SHP77 treated with DMSO at 0.1 percent for 48 hours (cell line): ENCODE results near the gene ZNF606.

ENCODE experiments used
- DNase-seq: peaks from one replicate; lab custom pipeline; 2025; lab: John Stamatoyannopoulos, UW

ZNF606 gene

DNA sequence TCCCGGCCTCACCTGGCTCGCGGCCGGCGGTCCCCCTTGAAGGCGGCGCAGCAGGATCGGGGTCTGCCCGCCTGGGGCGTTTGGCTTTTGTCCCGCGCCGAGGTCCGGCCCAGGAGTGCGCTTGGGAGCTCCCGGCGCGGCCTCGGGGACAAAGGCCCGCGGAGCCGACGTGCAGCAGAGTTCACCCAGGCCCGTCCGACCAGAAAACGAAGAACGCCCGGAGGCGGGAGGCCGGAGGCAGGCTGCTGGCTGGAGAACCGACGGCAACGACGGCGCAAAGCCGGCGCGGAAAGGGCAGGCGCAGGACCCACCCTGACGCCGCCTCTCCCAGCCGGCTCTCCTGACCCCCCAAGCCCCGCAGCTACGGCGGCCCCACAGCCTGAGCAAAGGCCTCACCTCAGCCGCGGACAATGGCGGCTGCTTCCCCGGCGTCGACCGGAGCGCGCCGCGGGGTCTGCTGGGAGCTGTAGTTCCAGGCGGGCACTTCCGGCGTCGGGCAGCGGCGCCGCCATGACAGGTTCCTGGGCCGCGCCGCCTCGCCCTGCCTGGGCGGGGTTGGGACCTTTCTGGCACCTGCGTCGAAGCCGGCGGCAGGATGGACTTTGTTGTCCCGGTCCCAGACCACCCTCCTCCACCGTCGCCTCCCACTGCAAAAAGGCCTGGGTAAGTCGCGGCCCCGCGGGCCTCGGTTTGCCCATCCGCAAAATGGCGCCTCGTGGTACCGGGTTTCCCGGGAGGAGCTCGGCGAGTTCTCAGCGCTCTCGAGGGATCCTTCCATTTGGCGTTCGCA, at the start of gene ZNF606:
Gene ZNF606, minus strand, starts transcription at position 437 of the 790 bp plus-strand sequence. CDS start 1,501 bp downstream, outside the sequence.
- peak; percentile 60 for DNase-seq

GRCh38 chr19:58052256-58052655, 49.6 kb upstream of the ZNF606 start:
- no peak for DNase-seq

GRCh38 chr19:58047672-58048071, 45.1 kb upstream of the ZNF606 start:
- DNase-seq: no peak

- no peak for DNase-seq
Measured at GRCh38 chr19:58046856-58047255, 44.2 kb upstream of the ZNF606 start.

DNA sequence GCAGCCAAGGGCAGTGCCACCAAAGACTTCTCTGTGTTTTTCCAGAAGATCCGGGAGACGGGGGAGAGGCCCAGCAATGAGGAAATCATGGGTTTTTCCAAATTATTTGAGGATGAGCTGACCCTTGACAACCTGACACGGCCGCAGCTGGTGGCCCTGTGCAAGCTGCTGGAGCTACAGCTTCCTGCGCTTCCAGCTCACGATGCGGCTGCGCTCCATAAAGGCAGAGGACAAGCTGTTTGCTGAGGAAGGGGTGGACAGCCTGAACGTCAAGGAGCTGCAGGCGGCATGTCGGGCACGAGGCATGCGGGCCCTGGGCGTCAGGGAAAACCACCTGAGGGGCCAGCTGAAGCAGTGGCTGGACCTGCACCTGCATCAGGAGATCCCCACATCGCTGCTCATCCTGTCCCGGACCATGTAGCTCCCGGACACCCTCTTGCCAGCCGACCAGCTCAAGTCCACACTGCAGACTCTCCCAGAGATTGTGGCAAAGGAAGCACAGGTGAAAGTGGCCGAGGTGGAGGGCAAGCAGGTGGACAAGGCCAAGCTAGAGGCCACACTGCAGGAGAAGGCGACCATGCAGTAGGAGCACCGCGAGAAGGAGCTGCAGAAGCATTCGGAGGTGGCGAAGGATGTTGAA, 42.9 kb upstream of the ZNF606 start:
- DNase-seq: no peak

GRCh38 chr19:58044886-58045285, 42.3 kb upstream of the ZNF606 start:
- DNase-seq: no peak

GRCh38 chr19:58044391-58044790, 41.8 kb upstream of the ZNF606 start:
- no peak for DNase-seq

- no peak for DNase-seq
Measured at GRCh38 chr19:58042495-58043340, 40.1 kb upstream of the ZNF606 start.

DNA sequence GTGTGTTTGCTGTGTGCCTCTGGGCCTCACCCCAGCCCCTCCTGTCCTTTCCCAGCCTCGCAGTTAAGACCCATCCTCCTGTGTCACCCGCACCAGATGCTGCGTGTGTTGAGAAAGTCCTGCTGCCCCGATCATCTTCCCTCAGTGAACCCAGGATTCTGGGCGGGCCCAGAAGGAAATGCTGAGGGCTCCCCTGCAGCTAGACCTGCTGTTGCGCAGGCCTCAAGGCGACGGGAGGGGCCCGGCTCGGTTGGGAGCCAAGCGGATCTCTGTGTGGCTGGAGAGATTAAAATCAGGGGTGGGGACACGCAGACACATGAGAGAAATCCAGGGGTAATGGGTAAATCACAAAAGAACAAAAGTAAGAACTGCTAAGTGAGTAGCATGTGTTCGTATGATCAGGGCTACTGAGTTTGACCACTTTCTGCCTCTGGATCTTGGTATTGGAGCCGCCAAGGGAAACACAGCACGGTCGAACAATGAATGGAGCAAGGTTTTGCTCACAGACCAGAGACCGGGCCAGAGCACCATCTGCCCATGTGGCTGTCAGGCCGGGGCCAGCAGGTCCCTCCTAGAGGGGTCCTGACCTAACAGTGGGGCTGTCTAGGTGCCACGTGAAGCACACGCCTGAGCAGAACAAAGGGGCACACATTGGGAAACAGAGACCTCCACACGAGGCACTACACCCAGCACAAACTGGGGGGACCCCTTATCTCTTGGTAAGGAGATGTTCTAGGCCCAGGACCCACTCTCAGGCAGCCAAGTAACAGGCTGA, 38.3 kb upstream of the ZNF606 start:
- no peak for DNase-seq

DNA sequence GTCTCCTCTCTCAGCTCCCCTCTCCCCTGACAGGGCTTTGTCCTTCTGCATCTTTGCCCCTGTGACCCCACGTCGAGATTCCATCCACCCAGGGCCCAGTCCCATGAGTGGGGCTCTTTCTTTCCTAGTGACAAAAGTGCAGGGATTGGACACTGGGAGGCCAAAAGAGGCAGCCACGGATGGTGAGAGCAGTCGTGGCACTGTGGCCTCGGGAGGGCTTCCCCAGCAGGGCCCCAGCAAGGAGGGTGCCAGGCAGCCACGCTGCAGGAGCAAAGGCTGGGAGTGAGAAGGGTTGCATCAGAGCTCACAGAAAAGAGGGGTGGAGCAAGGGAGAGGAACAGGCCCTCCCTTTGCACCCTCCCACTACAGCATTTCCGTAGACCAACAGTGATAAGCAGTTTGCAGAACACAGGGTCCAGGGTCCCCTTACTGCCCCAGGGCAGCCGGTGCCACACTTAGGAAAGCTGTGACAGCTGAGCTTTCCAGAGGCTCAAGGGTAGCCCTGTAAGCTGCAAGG, 36.1 kb upstream of the ZNF606 start:
- no peak for DNase-seq

DNA sequence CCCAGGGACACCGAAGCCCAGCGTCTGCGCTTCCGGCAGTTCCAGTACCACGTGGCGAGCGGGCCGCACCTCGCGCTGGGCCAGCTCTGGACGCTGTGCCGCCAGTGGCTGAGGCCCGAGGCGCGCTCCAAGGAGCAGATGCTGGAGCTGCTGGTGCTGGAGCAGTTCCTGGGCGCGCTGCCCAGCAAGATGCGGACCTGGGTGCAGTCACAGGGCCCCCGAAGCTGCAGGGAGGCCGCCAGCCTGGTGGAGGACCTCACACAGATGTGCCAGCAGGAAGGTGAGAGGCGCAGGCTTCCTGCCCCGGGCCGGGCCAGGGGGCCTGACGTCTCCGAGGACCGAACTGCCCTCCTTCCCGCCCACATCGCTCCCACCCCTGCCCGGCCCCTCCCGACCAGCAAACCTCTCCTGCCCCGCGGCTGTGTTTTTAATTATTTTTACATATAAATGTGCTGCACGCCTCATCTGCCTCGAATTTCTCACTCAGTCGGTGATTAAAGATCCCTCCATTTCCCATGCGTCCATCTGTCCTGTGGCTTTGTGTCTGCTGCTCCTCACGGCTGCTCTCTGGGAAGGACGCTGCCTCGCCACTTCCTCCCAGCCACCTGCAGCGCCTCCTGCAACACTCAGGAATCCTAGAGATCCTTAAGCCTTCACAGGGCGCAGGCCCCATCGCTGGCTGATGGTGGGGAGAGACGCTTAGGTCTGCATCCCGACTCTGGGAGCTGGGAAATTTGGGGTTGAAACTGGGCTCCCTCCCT, 35.5 kb upstream of the ZNF606 start:
- no peak for DNase-seq

DNA sequence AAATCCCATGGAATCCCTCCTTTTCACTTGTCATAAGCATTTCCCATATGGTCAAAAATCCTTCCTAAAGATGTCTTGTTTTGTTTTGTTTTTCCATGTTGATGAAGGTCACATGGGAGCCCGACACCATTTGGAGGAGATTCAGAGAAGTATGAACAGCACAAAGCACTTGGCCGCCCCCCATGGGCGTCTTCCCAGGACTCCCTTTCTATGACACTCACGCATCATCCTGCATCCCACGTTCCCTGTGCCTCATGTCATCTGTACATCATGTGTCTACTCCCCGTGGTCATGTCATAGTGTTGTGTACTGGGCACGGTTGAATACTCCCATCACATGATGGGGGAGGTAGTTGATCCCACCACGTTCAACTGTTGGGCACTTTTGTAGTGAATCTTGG, 33.2 kb upstream of the ZNF606 start:
- no peak for DNase-seq

GRCh38 chr19:58034477-58034793, 31.8 kb upstream of the ZNF606 start:
- no peak for DNase-seq

- no peak for DNase-seq
Measured at GRCh38 chr19:58033741-58034476, 31.3 kb upstream of the ZNF606 start, which contains the start of gene ZSCAN1. Gene ZSCAN1, plus strand, starts transcription at chr19:58034025. Its CDS starts 3,812 bp downstream, at chr19:58037837.

- DNase-seq: no peak
Measured at GRCh38 chr19:58024661-58025060, 22.0 kb upstream of the ZNF606 start.

- no peak for DNase-seq
Measured at GRCh38 chr19:58022283-58022660, 19.7 kb upstream of the ZNF606 start.

DNA sequence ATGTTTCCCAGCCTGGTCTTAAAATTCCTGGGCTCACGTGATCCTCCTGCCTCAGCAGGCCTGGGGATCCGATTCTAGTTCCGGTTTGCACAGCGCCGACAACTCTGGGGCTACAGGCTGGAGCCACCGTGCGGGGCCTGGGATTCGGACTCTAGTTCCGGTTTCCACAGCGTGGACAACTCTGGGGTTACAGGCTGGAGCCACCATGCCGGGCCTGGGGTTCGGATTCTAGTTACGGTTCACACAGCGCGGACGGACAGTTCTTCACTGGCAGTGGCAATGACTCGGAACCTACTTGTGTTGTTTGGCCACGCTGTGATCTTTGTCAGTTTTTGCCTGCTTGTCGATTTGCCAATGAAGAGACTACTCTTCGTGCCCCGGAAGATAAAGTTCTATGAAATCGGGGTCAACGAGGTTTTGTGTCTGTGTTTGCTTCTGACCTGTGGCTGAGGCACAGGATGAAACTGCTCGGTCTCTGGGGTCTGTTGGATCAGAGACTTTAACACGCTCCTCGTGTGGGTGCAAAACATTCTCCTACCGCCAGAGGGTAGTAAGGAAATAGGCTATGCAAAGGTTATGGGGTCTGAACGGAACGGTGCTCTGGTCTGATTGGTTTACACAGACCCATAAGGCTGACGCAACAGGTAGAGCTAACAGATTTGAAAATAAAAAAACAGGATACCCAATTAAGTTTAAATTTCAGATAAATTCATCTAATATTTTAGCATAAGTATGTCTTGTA, 19.1 kb upstream of the ZNF606 start:
- DNase-seq: peak; percentile 7

DNA sequence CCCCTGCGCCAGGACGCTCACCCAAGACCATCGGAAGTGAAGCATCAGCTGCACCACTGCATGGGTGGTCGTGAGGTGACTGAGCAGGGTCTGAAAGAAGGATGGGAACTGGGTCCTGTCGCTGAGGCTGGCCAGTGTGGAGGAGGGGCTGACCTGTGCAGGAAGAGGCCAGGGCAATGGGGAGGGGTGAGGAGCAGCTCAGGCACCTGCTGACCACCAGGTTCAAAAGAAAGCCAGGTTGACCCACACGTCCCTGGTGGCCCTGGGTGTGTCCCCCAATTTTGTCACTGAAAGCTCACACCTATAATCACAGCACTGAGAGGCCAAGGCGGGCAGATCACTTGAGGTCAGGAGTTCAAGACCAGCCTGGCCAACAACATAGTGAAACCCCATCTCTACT, 17.5 kb upstream of the ZNF606 start:
- DNase-seq: no peak

DNA sequence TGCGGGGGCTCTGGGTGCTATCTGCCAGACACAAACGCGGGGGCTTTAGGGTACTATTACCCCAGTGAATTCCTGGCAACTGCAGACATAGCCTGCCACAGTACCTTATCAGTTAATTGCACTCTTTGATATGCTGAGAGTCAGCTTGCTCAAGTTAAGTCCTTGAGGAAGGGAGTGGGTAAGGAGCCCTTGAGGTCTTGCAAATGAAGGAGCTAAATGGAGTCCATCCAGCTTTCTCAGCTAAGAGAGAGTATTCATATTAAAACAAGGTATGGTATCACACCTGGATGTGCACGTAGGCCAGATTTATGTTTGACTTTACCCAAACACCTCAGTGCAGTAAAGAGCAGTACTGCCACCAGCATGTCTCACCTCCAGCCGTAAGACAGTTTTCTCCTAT, 11.5 kb upstream of the ZNF606 start:
- no peak for DNase-seq

- no peak for DNase-seq
Measured at GRCh38 chr19:58010507-58010906, 7.9 kb upstream of the ZNF606 start.
